ENCODE results near the gene LARGE1.

DNA sequence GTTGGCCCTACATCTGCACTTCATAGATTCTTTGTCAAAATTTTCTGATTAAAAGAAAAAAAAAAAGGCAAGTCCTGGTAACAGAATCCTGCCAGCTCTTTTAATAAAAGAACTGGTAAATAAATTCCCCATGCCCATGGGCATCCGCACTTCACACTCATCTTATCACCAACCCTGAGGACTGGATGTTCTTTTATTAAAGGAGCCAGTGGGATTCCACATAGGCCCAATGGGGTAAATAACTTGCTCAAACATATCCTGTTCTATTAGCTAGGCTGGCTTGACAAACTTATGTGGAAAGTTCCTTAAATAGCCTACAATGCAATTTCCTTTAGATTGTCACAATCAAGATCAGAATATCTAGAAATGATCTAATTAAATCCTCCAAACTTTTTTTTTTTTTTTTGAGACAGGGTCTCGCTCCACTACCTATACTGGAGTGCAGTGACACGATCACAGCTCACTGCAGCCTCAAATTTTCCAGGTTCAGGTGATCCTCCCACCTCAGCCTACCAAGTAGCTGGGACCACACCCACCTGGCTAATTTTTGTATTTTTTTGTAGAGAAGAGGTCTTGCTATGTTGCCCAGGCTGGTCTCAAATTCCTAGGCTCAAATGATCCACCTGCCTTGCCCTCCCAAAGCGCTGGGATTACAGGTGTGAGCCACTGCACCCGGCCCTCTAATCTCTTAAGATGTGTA is 380.9 kb downstream of the LARGE1 start:
- TF ChIP-seq CTCF (IDR thresholded peaks at IDR 0.05) (no peak), POLR2A (IDR thresholded peaks at IDR 0.05) (no peak)

Measured in body of pancreas (tissue), 4 donors.